Cerebellar nuclear complex (tissue), 1 donor: Measurements from ENCODE around the gene ETHE1.
A peak's percentile ranks its signal among the peaks of the same experiment; 100 is the strongest.
"Not testable (repeated sequence)": the region's sequence is repeated elsewhere in the genome, so short reads cannot be mapped to it uniquely, and the experiment has no call there.

Source experiments
- DNase-seq, 2 experiments: peaks; one replicate each; lab custom pipeline; 2025; lab: John Stamatoyannopoulos, UW

ETHE1 gene

GRCh38 chr19:43552198-43552450 is 25.1 kb upstream of the ETHE1 start:
- DNase-seq, result no peak

GRCh38 chr19:43551399-43552197 is 24.6 kb upstream of the ETHE1 start:
- no peak for DNase-seq

GRCh38 chr19:43548706-43549105 is 21.7 kb upstream of the ETHE1 start:
- no peak for DNase-seq

- not testable (repeated sequence) for DNase-seq
Measured at GRCh38 chr19:43547926-43548325, 20.9 kb upstream of the ETHE1 start.

- DNase-seq, result no peak
Measured at GRCh38 chr19:43546581-43546980, 19.6 kb upstream of the ETHE1 start.

GRCh38 chr19:43545981-43546380 is 19.0 kb upstream of the ETHE1 start:
- DNase-seq, result no peak

GRCh38 chr19:43545276-43545675 is 18.3 kb upstream of the ETHE1 start:
- DNase-seq, result no peak

- DNase-seq, result no peak
Measured at GRCh38 chr19:43544077-43544476, 17.1 kb upstream of the ETHE1 start.

- DNase-seq, result no peak
Measured at GRCh38 chr19:43541920-43542650, 15.1 kb upstream of the ETHE1 start.

- no peak for DNase-seq
Measured at GRCh38 chr19:43540381-43540780, 13.4 kb upstream of the ETHE1 start.

GRCh38 chr19:43538922-43539321 is 11.9 kb upstream of the ETHE1 start:
- DNase-seq, result no peak

- peak in 1 of 2 experiments; percentile 15 for DNase-seq
Measured at GRCh38 chr19:43534816-43535761, 8.1 kb upstream of the ETHE1 start.

- no peak for DNase-seq
Measured at GRCh38 chr19:43534305-43534815, 7.4 kb upstream of the ETHE1 start.

- DNase-seq, result peak; percentile 41 to 81
Measured at GRCh38 chr19:43533546-43534304, 6.7 kb upstream of the ETHE1 start.

GRCh38 chr19:43532962-43533545 is 6.1 kb upstream of the ETHE1 start, which contains the start of gene ZNF575:
Gene ZNF575 (plus strand): TSS chr19:43533188. CDS start chr19:43534423, 1,235 bp downstream.
- DNase-seq, result peak; percentile 36 to 83

- no peak for DNase-seq
Measured at GRCh38 chr19:43532571-43532961, 5.6 kb upstream of the ETHE1 start.

- no peak for DNase-seq
Measured at GRCh38 chr19:43527860-43528622, 1.0 kb upstream of the ETHE1 start.

- no peak for DNase-seq
Measured at GRCh38 chr19:43525836-43526771, 897 bp downstream of the ETHE1 start.
